ENCODE data around the gene C21orf91. TPM values are rescaled to one million over a fixed set of nuclear protein-coding genes. Genes with fewer than 3 reads are reported as not detected.

Gene C21orf91
- 1.1 to 2.6 TPM (median 1.9 TPM) in 5 replicates for total RNA-seq (2022; extraction: Qiagen RNA extraction; ENCODE audit: low read depth)

DNA sequence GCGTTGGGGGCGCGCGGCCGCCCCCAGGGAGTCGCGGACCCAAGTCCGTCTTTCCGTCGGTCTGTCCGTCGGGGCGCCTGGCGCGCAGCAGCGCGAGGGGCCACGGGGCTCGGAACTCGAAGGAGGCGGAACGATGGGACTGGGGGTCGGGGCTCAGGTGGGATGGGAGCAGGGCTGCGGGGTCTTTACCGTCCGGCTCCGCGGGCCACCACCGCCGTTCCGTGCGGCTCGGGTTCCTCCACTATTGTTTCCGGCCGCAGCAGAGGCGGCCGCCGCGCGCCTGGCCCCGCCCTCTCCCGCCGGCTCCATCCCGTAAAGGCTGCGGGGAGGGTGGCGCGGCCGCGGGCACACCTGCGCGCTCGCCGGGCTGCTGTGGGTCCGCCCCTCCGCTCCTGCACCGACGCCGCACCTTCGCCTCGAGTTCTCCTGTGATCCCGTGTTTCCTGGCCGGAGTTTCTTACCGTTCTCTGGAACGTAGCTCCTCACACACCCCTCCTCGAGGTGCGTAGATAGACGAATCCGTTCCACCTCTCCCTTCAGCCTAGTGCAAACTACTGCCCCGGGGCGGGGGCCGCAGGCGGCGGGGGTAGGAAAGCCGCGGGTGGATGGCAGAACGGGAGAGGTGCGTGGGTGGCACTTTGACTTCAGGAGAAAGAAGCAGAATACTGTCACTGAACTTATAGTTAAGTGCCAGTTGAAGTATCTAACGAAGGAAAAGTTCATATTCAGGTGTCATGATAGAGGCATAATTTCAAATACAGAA, at the start of gene C21orf91:
C21orf91 (minus strand) TSS at position 243 of the 763 bp plus-strand sequence. CDS start 1,038 bp downstream, outside the sequence.

Other genes with a start within 250 kb of the C21orf91 start
- gene BTG3, start 206.5 kb downstream of the C21orf91 start, total RNA-seq (2022; extraction: Qiagen RNA extraction; ENCODE audit: low read depth) = 22.1 to 30.4 TPM (median 27.7 TPM) in 5 replicates